GM21737 (cell line): ENCODE measurements around the gene RERE.

Source experiments
- ATAC-seq: cut with Tn5 transposase; IDR thresholded peaks from one replicate; pipeline ENCODE4 v1.9.1; 2021; ENCODE audit warnings: mild to moderate bottlenecking, moderate library complexity; ENCODE audit not compliant: unreplicated experiment

RERE gene

DNA sequence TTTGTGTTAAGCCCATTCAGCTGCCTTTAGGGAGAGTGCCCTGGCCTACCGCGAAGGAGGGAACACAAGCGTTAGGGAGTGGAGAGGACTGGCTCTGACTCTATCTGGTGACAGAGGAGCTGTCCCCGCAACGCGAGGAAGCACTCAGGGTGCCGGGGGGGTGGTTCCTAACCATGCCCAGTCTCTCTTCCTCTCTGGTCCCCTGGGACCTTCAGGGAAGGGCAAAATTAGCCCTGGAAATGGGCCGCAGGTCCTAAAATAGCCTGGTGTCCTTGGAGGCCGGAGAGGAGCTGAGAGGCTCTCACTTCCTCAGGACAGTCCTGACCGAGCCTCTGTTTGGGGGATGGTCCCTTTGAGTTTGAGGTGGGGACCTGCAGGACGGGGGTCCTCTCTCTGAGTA lies 493.7 kb downstream of the RERE start:
- no peak for ATAC-seq

DNA sequence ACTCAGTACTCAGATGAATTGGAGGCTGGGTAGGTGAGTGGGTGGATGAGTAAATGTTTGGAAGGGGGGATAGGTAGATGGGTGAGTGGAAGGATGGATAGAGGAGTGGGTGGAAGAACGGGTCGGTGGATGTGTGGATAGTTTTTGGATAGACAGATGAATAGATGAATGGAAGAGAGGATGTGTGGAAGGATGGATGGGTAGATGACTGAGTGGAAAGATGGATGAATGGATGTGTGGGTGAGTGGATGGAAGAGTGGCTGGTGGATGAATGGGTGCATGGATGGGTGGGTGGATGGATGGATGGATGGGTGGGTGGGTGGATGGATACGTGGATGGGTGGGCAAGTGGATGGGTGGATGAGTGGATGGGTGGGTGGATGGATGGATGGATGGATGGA lies 495.8 kb downstream of the RERE start:
- ATAC-seq: no peak

DNA sequence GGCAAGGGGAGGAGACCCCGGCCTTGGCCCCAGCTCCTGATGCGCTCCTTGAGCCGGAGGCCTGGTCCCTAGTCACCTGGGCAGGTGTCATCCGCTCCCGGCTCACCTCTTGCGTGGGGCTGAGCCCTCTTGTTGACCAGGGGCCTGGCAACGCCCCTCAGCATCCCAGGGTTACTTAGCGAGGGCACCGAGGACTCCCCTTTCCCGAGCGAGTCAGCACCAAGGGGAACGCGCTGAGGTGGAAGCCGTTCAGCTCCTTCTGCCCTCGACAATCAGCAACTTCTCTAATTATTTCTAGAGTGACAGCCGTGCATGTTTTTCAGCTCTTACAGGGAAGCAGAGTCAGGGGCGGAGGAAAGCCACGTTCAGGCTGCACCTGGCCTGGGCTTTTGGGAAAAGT lies 499.0 kb downstream of the RERE start:
- no peak for ATAC-seq

DNA sequence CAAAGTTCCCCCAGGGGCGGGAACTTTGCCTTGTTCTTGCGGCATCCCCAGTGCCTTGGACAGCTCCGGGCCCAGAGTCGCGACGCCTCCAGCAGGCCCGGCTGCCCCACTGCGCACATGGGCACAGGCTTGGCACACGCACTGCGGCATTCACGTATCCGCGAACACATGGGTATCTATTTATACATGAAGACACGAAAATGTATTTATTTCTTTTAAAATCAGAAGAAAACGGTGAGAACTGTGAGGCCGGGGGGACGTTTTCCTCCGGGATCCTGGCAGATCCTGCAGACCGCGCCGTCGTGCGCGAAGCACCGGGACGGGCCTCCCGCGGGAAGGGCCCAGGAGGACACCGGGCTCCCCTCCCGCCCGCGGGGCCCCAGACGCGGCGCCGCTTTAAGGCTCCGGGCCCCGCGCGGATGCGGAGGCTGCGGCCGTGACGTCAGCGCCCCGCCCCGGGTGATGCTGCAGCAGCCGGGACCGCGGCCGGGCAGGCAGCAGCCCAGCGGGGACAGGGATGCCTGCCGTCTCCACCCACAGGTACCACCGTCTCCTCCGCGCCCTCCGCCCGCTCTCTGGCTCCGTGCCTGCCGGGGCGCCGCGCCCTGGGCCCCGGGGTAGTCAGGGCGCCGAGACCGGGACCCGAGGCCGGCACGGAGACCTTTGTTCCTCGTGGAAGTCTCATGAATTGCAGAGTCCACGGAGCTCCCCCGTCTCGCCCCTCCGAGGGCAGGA lies 499.6 kb downstream of the RERE start, which contains the start of gene SLC45A1:
Gene SLC45A1 (plus strand): TSS at position 468 of the 735 bp plus-strand sequence. CDS start 6,216 bp downstream, outside the sequence.
- ATAC-seq: no peak

DNA sequence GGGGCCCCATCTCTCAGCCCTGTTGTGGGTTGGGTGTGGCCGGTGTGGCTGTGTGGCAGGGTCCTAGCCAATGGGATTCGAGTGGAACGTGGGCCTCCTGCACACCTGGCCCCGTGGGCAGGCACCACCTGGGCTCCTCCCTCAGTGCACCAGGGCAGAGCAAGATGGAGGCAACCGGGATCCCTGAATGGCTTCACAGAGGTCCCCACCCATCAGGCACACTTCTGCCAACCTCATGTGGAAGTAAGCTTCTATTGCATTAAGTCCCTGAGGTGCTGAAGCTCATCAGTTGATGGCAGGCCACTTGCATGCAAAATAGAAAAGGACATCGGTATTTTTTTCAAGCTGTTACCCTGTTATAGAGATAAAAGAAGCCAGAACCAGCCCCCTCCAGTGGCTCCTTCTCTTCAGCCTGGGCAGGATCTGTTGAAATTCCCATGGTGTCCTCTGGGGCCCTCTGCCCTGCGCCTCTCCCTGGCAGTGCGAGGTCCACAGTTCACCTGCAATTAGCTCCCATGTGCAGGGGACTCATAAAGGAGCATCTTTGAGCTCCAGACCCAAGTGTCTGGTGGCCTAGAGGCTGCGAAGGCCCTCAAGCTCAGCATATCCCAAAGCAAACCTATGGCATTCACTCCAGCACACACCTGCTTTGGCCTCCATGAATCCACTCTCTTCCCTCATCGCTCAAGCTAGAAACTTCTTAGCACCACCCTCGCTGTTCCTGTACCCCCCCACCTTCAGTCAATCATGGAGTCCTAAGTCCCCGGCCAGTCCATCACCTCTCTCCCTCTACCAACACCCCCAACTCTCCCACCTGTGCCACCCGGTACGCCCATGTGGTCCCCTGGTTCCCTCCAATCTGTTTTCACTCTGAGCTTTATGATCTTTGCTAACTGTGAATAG lies 501.6 kb downstream of the RERE start:
- no peak for ATAC-seq

DNA sequence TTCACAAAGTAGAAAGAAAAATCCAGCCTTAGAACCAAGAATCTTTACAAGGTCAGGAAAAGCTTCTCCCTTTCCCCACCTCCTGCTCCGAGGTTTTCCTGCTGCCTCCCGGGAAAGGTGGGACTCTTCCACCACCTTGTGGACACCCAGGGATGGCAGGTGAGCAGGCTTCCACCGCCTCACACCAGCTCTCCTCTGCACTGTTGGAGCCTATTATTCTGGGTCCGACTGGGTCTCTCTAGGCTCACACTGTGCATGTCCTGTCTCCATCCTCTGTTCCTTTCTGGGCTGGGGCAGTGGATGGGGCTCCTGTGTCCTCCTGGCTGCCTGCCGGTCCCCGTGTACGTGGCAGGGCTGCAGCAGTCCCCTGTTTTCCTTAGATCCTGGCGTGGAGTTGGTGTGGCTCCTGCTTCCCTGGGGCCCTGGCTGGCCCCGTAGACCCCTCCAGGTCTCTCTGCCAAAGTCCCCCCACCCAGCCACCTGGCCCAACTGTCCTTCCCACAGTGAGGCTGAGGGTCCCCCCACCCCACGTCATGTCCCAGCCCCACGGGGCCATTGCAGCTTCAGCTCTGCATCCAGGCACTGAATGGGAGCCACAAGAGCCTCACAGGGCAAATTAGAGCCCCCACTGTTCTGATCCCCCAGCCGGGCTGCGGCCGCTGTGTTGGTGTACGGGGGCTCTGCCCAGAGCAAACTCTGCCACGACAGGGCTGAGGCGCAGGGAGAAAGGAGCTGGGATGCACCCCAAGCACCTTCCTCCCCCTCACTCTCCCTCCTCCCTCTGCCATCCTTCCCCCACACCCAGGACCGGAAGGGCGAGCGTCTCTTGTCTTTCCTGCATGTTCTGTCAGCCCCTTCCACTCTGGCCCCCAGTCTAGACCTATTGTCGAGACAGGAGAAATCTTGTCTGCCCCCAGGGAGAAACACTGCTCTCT lies 502.8 kb downstream of the RERE start:
- ATAC-seq: no peak

DNA sequence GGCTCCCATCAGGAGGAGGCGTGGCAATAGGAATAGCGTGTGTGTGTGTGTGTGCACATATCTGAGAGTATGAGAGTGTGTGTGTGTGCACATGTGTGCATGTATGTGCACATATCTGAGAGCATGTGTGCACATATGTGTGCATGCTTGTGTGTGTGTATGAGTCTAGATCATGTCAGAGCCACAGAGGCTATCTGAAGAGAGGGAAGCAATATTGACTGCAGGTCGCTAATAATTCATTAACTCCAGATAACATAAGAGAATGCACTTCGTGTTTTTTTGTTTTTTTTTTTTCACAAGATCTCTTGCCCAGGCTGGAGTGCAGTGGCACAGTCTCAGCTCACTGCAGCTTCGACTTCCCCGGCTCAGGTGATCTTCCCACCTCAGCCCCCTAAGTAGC lies 504.2 kb downstream of the RERE start:
- no peak for ATAC-seq

DNA sequence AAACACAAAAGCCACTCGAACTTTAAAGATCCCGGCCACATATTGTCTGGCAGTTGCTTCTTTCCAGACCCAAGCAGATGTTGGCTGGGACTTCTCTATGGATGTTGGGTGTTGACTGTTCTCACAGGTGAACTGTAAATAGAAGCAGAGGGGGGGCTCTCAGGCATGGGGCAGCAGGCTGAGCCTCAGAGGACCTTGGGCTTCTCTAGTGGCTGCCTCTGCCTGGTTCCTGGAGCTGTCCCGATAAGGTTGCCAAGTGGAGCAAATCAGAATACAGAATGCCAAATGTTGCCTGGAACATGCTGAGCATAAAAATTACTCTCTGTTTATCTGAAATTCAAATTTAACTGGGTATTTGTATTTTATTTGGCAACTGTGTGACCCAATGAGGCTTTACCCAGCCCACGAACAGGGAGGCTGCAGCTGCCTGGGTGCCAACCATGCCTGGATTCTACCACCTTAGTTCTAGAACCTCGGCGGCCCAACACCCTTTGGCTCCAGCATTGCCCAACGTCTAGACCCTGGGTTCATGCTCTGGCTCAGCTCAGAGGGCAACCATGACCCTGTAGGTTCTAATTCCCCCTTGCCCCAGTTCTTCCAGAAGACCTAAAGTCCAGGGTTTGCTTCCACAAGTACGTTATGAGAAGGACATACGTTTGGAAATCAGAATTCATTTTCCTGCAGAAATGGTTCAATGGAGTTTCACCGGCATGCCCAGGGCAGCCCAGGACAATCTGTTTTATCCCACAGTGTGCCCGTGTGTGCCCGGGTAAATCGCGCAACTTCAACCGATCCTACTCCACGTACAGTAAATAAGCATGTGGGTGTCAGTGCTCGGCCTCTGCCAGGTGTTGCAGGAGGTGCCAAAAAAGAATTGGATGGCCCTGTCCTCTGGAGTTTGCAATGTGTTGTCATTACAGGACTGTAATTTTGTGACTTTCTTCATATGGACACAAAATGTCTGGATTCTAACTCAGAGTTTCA lies 504.9 kb downstream of the RERE start:
- no peak for ATAC-seq

DNA sequence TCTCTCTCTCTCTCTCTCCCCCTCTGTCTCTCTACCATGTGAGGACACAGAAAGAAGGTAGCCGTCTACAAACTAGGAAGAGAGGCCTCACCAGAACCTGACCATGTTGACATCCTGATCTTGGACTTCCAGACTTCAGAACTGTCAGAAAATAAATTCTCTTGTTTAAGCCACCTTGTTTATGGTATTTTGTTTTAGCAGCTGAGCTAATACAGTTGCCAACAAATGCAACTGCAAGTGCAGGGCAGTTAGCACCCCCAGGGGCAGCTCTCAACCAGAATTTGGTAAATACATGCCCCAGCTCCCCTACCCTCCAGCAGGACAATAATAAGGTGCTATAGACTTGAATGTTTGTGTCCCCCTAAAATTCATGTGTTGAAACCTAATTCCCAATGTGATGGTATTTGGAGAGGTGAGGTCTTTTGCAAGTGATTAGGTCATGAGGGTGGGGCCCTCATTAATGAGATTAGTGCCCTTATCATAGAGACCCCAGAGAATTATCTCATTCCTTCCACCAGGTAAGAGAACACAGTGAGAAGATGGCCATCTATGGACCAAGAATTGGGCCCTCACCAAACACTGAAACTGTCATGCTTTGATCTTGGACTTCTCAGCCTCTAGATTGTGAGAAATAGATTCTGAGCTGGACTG lies 506.2 kb downstream of the RERE start:
- no peak for ATAC-seq

DNA sequence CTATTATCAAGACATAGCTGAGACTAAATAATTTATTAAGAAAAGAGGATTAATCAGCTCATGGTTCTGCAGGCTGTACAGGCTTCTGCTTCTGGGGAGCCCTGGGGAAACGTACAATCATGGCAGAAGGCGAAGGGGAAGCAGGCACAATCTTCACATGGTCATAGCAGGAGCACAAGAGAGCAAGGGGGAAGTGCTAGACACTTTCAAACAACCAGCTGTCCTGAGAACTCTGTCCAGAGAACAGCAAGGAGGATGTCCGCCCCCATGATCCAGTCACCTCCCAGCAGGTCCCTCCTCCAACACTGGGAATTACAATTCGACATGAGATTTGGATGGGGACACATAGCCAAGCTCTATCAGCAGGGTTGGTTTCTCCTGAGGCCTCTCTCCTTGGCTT lies 509.8 kb downstream of the RERE start:
- ATAC-seq: no peak

DNA sequence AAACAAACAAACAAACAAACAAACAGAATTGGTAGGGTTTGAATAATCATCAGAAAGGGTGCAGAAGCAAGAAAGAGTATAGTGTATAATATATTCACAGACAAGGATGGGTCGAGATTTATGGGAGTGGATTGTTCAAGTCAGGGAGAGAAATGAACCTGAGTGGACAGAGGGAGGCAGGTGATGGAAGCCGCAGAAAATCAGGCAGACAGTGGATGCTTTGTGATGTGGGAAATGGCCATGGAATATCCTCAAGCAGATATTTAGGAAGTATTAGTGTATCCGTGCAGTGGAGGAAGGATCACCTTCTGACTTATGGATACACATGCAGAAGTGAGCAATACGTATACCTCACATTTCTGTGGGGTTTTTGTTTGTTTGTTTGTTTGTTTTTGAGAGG lies 513.6 kb downstream of the RERE start:
- no peak for ATAC-seq

DNA sequence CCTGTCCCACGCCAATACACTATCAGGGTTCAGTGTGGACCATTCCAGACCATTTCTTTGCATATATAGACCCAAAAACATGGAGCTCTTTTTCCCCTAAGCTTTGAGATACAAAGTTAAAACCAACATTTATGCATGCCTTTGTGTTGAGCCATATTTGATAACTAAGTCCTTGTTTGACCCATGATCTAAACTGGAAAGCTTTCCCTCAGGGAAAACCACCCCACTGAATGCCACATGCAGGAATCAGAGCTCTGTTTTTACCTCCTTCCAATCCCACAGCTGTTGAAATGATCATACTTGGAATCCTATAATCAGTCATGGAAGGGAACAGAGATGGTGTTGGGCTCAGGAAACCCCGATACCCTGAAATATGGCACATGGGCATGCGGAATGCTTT lies 514.3 kb downstream of the RERE start:
- ATAC-seq: no peak
